NCI-H1694 treated with DMSO at 0.1 percent for 48 hours (cell line): ENCODE data around the gene ASIC2.

ENCODE experiments used
- DNase-seq: peaks from one replicate; lab custom pipeline; 2025; lab: John Stamatoyannopoulos, UW

ASIC2 gene

GRCh38 chr17:33287096-33287725 is 5.9 kb downstream of the ASIC2 start:
- no peak for DNase-seq

GRCh38 chr17:33285413-33285812 is 7.7 kb downstream of the ASIC2 start:
- no peak for DNase-seq

GRCh38 chr17:33284022-33284421 is 9.1 kb downstream of the ASIC2 start:
- DNase-seq = no peak

GRCh38 chr17:33280162-33280943 is 12.7 kb downstream of the ASIC2 start:
- DNase-seq = no peak

GRCh38 chr17:33277436-33278100 is 15.5 kb downstream of the ASIC2 start:
- no peak for DNase-seq

- DNase-seq = no peak
Observed at GRCh38 chr17:33273743-33274410, 19.2 kb downstream of the ASIC2 start.

- DNase-seq = no peak
Observed at GRCh38 chr17:33273271-33273670, 19.8 kb downstream of the ASIC2 start.

GRCh38 chr17:33272438-33272837 is 20.7 kb downstream of the ASIC2 start:
- no peak for DNase-seq

- no peak for DNase-seq
Observed at GRCh38 chr17:33269337-33270060, 23.6 kb downstream of the ASIC2 start.

- DNase-seq = no peak
Observed at GRCh38 chr17:33267851-33268548, 25.1 kb downstream of the ASIC2 start.

GRCh38 chr17:33267271-33267790 is 25.8 kb downstream of the ASIC2 start:
- no peak for DNase-seq

GRCh38 chr17:33266611-33267010 is 26.5 kb downstream of the ASIC2 start:
- DNase-seq = no peak

- DNase-seq = no peak
Observed at GRCh38 chr17:33266116-33266515, 27.0 kb downstream of the ASIC2 start.

- DNase-seq = no peak
Observed at GRCh38 chr17:33263396-33263795, 29.7 kb downstream of the ASIC2 start.

- DNase-seq = no peak
Observed at GRCh38 chr17:33262266-33263123, 30.6 kb downstream of the ASIC2 start.

GRCh38 chr17:33261820-33262219 is 31.3 kb downstream of the ASIC2 start:
- no peak for DNase-seq

GRCh38 chr17:33260638-33261037 is 32.5 kb downstream of the ASIC2 start:
- DNase-seq = no peak

GRCh38 chr17:33258296-33258695 is 34.8 kb downstream of the ASIC2 start:
- DNase-seq = no peak

- no peak for DNase-seq
Observed at GRCh38 chr17:33245183-33245582, 47.9 kb downstream of the ASIC2 start.

- DNase-seq = no peak
Observed at GRCh38 chr17:33243732-33244131, 49.4 kb downstream of the ASIC2 start.
